Epithelial cell of proximal tubule (primary cell): Measurements from ENCODE around the gene CLPTM1L. TPM values are rescaled to one million over a fixed set of nuclear protein-coding genes. Genes with fewer than 3 reads are reported as not detected.
A peak's percentile ranks its signal among the peaks of the same experiment; 100 is the strongest.

Source experiments
- DNase-seq: peaks from one replicate; pipeline ENCODE4 v3.0.0-alpha.2; 2011; ENCODE audit warnings: low read depth
- H3K4me3 ChIP-seq: 2 replicates; pipeline ENCODE4 v1.5.1; 2011; ENCODE audit warnings: low read depth, mild to moderate bottlenecking, low read length
- total RNA-seq: library from RNA; depleted of rRNA; stranded (reverse); fragments of >200 nt; gene quantifications from 2 replicates; pipeline ENCODE4 v1.2.3, GENCODE V29; 2015
- TF ChIP-seq, protein P1 (sequence below): conservative IDR thresholded peaks from 2 replicates; pipeline ENCODE4 v1.5.1; 2012; ENCODE audit warnings: low read depth, mild to moderate bottlenecking, low read length

Gene CLPTM1L, protein sequence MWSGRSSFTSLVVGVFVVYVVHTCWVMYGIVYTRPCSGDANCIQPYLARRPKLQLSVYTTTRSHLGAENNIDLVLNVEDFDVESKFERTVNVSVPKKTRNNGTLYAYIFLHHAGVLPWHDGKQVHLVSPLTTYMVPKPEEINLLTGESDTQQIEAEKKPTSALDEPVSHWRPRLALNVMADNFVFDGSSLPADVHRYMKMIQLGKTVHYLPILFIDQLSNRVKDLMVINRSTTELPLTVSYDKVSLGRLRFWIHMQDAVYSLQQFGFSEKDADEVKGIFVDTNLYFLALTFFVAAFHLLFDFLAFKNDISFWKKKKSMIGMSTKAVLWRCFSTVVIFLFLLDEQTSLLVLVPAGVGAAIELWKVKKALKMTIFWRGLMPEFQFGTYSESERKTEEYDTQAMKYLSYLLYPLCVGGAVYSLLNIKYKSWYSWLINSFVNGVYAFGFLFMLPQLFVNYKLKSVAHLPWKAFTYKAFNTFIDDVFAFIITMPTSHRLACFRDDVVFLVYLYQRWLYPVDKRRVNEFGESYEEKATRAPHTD
- 112 and 197 TPM in 2 replicates for total RNA-seq

- TF ChIP-seq, protein P1, sequence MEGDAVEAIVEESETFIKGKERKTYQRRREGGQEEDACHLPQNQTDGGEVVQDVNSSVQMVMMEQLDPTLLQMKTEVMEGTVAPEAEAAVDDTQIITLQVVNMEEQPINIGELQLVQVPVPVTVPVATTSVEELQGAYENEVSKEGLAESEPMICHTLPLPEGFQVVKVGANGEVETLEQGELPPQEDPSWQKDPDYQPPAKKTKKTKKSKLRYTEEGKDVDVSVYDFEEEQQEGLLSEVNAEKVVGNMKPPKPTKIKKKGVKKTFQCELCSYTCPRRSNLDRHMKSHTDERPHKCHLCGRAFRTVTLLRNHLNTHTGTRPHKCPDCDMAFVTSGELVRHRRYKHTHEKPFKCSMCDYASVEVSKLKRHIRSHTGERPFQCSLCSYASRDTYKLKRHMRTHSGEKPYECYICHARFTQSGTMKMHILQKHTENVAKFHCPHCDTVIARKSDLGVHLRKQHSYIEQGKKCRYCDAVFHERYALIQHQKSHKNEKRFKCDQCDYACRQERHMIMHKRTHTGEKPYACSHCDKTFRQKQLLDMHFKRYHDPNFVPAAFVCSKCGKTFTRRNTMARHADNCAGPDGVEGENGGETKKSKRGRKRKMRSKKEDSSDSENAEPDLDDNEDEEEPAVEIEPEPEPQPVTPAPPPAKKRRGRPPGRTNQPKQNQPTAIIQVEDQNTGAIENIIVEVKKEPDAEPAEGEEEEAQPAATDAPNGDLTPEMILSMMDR, result no peak
- DNase-seq, result no peak
- peak within 1 kb of the TSS; percentile 98 for H3K4me3 ChIP-seq
These were observed at the start of gene CLPTM1L for GRCh38 chr5:1344975-1345838. CLPTM1L (minus strand) TSS chr5:1345099; CDS start chr5:1344841, 258 bp downstream.

- no peak for DNase-seq
- TF ChIP-seq, protein P1, result no peak
- H3K4me3 ChIP-seq, result no peak overlapping the region
These were observed 48.9 kb upstream of the CLPTM1L start for GRCh38 chr5:1393571-1394501.

DNA sequence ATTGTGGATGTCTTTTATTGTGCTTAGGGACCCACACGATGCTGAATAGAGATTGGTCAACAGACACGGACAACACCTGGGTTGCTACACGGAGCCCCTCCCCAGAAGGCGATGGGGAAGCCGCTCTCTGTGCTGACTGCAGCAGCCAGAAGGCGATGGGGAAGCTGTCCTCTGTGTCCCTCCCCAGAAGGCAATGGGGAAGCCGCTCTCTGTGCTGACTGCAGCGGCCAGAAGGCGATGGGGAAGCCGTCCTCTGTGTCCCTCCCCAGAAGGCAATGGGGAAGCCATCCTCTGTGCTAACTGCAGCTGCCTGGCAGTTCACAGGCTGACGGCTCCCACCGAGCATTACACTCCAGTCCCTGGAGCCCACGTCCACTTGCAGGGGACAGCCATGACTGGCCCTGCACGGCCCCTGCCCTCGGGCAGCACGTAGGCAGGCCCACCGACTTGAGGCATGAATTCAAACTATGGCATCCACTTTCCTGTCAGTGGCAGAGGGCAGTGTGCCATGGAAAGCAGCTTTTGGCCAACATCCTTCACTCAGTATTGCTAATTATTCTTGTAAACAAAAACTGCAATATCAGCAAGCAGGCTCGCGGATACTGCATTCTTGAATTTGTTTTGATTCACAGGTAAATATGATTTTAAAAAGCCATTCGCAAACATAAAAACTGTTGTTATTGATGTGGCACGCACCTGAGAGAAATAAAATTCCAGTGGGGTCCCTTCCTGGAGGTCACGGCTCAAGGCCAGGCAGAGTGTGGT lies 48.1 kb upstream of the CLPTM1L start:
- DNase-seq, result no peak
- TF ChIP-seq, protein P1, result no peak
- H3K4me3 ChIP-seq, result no peak overlapping the region

- no peak for DNase-seq
- TF ChIP-seq, protein P1, result no peak
- H3K4me3 ChIP-seq, result no peak overlapping the region
These were observed 47.4 kb upstream of the CLPTM1L start for GRCh38 chr5:1392261-1392660.

DNA sequence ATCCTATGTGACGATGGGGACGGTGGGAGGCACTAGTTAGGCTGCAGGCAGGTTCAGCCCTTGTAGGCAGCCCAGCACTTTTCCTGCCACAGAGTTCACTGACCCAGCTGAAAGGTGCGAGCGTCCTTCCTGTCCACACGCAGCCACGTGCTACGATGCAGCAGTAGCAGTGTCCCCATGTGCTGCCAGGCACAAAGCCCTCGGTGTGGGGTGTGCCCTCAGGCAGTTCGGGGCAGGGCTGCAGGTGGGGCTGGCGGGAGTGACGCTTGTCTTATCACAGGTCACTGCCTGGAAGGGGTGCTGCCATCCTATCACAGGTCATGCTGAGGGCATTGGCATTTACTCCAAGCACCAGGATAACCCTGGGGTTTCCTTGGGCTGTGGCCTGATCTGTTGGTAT lies 46.8 kb upstream of the CLPTM1L start:
- no peak for DNase-seq
- TF ChIP-seq, protein P1, result no peak
- no peak overlapping the region for H3K4me3 ChIP-seq
